ENCODE results near the gene OLFML2A. TPM values are rescaled to one million over a fixed set of nuclear protein-coding genes. Genes with fewer than 3 reads are reported as not detected.

Gene OLFML2A
- total and polyA plus RNA-seq, 10 donors, result 3.0 to 187 (median 117) TPM

DNA sequence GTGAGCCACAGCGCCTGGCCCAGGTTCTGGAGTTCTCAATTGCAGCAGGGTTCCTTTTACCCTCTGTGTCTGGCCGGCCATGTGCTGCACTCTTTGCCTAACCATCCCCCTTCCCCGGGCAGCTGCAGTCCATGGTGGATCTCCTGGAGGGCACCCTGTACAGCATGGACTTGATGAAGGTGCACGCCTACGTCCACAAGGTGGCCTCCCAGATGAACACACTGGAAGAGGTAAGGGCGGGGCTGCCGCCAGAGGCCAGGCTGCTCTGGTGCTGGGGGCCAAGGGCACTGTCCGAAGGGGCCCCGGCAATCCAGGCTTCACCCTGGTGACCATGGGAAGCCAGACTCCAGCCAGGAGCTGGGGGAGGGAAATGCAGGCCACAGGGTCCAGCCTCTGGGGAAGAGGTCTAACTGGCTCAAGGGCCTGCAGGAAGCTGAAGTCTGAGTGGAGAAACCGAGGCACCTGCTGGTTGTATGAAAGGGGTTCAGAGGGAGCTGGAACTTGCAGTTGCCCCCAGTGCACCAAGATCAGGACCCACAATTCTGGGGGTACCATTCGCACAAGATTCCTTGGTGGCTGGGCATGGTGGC lies 18.1 kb downstream of the OLFML2A start:
- Histone ChIP-seq H3K27ac (peak overlapping the region in 5 of 8 donors; percentile 61 to 85 (median 72)), H3K27me3 (replicated peaks in 1 of 7) (no peaks in the 10 kb centered on the region), H3K36me3 (peaks cover 0 to 14% (median 0%) of the 10 kb centered on the region in 6 donors), H3K4me3 (no peak overlapping the region), H3K4me1 (peaks cover 12 to 91% (median 67%) of the 10 kb centered on the region in 6 donors), H3K9me3 (no peaks in the 10 kb centered on the region)
- WGBS, 5 donors, result 74 to 88% (median 77%) methylated on average over 11 of the region's 11 CpGs
- no peak for DNase-seq
- intact Hi-C loops (cut with DNase I; ENCODE audit: low total_unique reads), result no loop called here
- TF ChIP-seq POLR2A (IDR thresholded peaks at IDR 0.05) (no peak), POLR2AphosphoS5 (IDR thresholded peaks at IDR 0.05) (peak in 1 of 3 donors; percentile 18)

DNA sequence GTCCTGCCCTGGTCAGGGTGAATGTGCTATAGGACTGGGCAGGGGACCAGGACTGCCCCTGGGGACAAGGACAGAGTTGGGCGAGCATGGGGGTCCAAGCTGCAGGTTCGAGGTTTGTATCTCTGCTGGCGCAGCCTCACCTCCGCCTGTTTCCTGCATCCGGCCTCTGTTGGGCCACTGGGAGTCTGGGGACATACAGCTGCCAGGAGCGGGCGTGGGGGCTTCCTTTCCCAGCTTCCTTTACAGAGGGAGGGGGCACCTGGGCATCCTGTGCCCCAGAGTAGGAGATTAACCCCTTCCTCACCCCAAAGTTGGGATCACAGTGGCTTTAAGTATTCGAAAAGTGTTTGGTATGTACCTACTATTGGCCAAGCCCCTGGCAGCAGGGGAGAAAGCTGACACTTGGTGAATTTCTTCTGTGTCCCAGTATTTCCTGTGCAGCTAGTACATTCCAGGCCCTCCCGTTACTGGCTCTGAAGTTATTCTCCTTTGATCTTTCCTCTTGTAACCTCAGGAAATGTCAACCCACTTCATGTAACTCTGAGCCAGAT lies 19.0 kb downstream of the OLFML2A start:
- Histone ChIP-seq H3K27ac (peak overlapping the region in 6 of 8 donors; percentile 5 to 85 (median 72)), H3K4me3 (no peak overlapping the region), H3K9me3 (no peaks in the 10 kb centered on the region), H3K4me1 (peaks cover 17 to 98% (median 75%) of the 10 kb centered on the region in 6 donors), H3K27me3 (replicated peaks in 1 of 7) (no peaks in the 10 kb centered on the region), H3K36me3 (peaks cover 0 to 6% (median 0%) of the 10 kb centered on the region in 6 donors)
- DNase-seq, result no peak
- peak; percentile 70 to 83 (median 76) for TF ChIP-seq POLR2AphosphoS5 (IDR thresholded peaks at IDR 0.05)
- TF ChIP-seq, protein P1, sequence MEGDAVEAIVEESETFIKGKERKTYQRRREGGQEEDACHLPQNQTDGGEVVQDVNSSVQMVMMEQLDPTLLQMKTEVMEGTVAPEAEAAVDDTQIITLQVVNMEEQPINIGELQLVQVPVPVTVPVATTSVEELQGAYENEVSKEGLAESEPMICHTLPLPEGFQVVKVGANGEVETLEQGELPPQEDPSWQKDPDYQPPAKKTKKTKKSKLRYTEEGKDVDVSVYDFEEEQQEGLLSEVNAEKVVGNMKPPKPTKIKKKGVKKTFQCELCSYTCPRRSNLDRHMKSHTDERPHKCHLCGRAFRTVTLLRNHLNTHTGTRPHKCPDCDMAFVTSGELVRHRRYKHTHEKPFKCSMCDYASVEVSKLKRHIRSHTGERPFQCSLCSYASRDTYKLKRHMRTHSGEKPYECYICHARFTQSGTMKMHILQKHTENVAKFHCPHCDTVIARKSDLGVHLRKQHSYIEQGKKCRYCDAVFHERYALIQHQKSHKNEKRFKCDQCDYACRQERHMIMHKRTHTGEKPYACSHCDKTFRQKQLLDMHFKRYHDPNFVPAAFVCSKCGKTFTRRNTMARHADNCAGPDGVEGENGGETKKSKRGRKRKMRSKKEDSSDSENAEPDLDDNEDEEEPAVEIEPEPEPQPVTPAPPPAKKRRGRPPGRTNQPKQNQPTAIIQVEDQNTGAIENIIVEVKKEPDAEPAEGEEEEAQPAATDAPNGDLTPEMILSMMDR (IDR thresholded peaks at IDR 0.05 in 8 of 11, conservative IDR thresholded peaks at IDR 0.05 in 3 of 11), result no peak
- intact Hi-C loops (cut with DNase I; ENCODE audit: low total_unique reads), result no loop called here
- WGBS, 5 donors, result 12 to 28% (median 16%) methylated on average over 2 to 9 of the region's 9 CpGs

DNA sequence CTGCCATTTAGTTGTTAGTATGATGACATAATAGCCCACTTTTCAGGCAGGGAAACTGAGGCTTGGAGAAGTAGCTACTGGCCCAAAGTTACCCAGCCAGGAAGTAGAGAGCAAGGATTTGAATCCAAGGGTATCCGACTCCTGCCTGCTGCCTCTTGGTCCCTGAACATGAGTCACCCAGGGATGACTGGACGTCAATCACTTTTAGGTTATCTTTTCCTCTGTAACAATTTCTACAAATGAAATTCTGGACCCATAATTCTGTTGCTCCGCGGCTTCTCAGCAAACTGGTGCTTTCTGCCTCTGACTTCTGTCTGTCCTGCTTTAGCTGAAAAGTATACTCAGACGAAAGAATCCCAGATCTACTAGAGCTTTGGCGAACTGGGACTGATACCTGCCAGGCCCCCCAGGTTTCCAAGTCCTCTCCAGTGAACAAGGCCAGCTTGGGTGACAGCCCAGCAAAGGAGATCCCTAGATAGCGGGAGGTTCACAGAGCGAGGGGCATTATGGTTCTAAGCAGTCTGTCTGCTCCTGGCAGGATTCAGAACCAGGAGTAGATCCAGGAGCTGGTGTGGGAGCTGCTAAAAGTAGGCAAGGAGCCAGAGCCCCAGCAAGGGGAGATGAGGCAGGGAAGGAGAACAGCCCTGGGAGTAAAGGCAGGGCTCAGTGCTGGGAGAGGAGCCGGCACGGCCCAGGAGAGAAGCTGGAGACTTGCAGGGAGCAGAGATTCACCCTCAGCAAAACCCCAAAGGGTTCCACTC lies 20.6 kb downstream of the OLFML2A start:
- no peak overlapping the region for H3K4me3 ChIP-seq
- peaks cover 13 to 97% (median 72%) of the 10 kb centered on the region in 6 donors for H3K4me1 ChIP-seq
- no peak for DNase-seq
- TF ChIP-seq POLR2A (IDR thresholded peaks at IDR 0.05) (no peak), POLR2AphosphoS5 (IDR thresholded peaks at IDR 0.05) (no peak)
- TF ChIP-seq, protein P1 (IDR thresholded peaks at IDR 0.05 in 8 of 11, conservative IDR thresholded peaks at IDR 0.05 in 3 of 11), result no peak
- no peaks in the 10 kb centered on the region for H3K9me3 ChIP-seq
- intact Hi-C loops (cut with DNase I; ENCODE audit: low total_unique reads), result no loop called here
- 71 to 91% (median 84%) methylated on average over 10 of the region's 10 CpGs for WGBS, 5 donors
- peaks cover 0 to 6% (median 0%) of the 10 kb centered on the region in 6 donors for H3K36me3 ChIP-seq
- no peaks in the 10 kb centered on the region for H3K27me3 ChIP-seq (replicated peaks in 1 of 7)
- peak overlapping the region in 5 of 8 donors; percentile 61 to 85 (median 72) for H3K27ac ChIP-seq

DNA sequence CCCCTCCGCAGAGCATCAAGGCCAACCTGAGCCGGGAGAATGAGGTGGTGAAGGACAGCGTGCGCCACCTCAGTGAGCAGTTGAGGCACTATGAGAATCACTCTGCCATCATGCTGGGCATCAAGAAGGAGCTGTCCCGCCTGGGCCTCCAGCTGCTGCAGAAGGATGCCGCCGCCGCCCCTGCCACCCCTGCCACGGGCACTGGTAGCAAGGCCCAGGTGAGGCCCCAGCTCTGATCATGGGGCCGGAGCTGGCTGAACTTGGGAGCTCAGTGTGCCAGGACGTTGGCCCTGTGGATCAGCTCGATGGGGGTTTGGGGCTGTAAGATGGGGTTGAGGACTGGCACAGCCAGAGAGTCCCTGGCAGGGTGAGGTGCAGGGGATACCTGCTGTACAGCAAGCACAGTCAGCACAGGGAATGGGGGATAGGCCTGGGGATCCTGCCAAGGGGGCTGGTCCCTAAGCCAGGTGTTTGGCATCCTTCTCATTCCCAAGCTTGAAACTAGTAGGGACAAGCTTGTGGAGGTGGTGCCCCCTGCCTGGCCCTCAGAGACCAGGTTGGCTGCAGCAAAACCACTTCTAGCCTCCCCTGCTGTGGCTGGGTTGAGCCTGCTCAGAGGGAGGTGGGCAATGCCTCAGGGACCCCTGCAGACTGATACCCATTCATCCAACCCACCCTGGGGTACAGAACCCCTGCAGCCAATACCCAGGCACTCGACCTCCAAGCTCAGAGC lies 22.5 kb downstream of the OLFML2A start:
- peaks cover 0 to 13% (median 0%) of the 10 kb centered on the region in 6 donors for H3K36me3 ChIP-seq
- TF ChIP-seq POLR2A (IDR thresholded peaks at IDR 0.05), result no peak
- TF ChIP-seq POLR2AphosphoS5 (IDR thresholded peaks at IDR 0.05), result no peak
- TF ChIP-seq, protein P1 (IDR thresholded peaks at IDR 0.05 in 8 of 11, conservative IDR thresholded peaks at IDR 0.05 in 3 of 11), result no peak
- WGBS, 5 donors, result 70 to 89% (median 84%) methylated on average over 7 to 13 of the region's 13 CpGs
- intact Hi-C loops (cut with DNase I; ENCODE audit: low total_unique reads), result no loop called here
- peak overlapping the region in 5 of 8 donors; percentile 75 to 85 (median 82) for H3K27ac ChIP-seq
- DNase-seq, result no peak
- H3K4me1 ChIP-seq, result peaks cover 10 to 82% (median 64%) of the 10 kb centered on the region in 6 donors
- H3K27me3 ChIP-seq (replicated peaks in 1 of 7), result no peaks in the 10 kb centered on the region
- no peaks in the 10 kb centered on the region for H3K9me3 ChIP-seq
- H3K4me3 ChIP-seq, result no peak overlapping the region

Data from spleen (tissue), 11 donors.